NCI-H2196 treated with DMSO at 0.1 percent for 48 hours (cell line): ENCODE measurements around the gene FRG2C.
"Not testable (repeated sequence)": the region's sequence is repeated elsewhere in the genome, so short reads cannot be mapped to it uniquely, and the experiment has no call there.

Experiments used
- DNase-seq: peaks from one replicate; lab custom pipeline; 2025; ENCODE audit not compliant: unreplicated experiment; lab: John Stamatoyannopoulos, UW

The FRG2C gene

DNA sequence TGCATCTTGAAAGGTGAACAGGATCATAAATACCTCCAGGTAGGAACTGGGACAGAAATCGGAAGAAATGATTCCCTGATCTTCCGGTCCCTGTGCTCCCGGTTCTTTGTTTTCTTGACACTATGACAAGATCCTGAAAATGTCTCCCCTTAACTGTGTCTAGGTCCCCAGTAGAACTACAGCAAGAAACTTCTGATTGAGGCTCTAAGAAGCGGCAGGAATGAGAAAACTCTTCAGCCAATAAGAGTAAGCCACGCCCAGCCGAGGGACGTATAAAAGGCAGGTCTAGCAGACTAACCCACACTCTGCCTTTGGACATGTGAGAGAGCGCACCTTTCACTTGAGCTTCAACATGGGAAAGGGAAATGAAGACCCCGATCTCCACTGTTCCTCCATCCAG lies at the start of gene FRG2C:
Gene FRG2C, plus strand, starts transcription at position 301 of the 400 bp plus-strand sequence. Its CDS starts 52 bp downstream, at position 353.
- not testable (repeated sequence) for DNase-seq

DNA sequence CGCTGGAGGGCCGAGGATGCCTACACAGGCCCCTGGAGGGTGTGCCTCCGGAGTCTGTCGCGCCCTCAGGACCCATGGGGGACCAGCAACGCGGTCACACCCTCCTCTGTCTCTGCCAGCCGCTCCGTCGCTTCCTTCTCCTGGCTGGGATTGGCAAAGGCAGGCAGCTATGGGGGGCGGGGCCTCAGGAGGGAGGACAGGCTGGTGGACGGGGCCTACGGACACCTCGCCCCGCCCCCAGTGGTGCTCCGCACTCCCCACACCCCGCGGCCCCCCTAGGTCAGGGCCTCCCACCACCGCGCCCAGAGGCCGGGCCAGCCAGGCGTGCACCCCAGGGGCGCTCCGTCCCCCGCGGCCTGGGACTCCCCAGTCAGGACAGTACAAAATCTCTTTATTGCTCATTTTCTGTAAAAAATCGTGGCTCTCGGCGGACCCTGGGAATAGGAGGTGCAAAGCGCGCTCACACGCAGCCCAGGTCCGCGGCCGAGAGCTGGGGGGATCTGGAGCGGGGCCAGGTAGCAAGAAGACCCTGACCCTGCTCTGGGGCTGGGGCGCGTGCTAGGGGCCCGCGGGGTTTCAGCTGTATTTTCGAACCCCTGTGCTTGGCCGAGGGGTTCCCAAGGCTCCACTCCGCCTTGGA lies 45.3 kb upstream of the FRG2C start:
- not testable (repeated sequence) for DNase-seq

DNA sequence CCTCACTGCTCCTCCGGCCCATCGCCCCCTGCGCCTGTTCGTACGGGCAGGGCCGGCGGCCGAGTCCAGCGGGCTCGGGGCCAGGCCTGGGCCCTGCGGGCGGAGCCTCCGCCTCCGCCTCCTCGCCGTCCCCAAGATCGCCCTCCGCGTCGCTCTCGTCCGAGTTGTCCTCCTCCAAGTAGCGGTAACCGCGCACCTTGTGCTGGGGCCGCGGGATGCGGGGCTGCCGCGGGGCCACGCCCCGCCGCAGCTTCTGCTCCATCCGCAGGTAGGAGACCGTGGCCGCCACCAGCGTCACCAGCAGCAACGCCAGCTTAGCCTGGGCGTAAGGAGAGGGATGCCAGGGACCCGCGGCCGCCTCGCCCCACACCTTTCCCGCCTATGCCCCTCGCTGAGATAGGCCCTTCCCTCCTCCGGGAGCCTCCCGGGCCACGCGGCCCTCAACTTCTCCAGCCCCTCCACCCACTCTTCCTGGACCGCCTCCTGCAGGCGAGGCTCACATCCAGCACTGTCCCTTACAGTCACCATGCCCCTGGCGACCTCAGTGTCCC lies 44.6 kb upstream of the FRG2C start:
- not testable (repeated sequence) for DNase-seq

DNA sequence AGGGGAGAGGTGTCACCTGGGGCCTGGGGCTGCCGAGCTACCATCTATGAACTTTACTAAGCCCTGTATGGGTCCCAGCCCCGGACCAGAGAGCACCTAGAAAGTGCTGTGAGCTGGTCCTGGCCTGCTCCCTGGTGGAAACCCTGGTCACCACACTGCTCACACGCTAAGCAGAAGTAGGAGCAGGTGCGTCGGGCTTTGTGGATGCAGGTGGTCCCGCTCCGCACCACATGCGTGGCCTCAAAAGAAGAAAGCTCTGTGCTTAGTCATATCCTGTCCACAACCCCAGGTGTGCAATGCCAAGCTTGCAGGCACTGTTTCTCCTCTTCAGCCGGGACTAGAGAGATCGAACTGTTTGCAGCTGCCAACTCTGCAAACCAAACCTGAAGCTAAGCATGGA lies 42.4 kb upstream of the FRG2C start:
- not testable (repeated sequence) for DNase-seq

DNA sequence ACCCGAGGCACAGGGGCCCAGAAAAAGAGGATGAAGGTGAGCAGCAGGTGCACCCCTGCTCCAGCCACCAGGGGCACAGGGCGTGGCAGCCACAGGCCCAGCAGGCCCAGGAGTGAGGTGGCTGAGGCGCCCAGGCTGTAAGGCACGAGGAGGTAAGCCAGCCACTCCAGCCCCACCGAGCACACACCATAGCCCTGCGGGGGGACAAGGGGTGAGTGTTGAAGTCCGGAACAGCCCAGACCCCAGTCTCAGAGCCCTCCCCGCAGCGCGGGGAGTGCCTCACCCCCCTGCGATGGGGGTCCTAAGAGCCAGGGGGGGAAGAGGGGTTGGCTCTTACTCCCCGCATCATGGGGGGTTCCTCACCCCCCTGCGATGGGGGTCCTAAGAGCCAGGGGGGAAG lies 40.5 kb upstream of the FRG2C start:
- not testable (repeated sequence) for DNase-seq

DNA sequence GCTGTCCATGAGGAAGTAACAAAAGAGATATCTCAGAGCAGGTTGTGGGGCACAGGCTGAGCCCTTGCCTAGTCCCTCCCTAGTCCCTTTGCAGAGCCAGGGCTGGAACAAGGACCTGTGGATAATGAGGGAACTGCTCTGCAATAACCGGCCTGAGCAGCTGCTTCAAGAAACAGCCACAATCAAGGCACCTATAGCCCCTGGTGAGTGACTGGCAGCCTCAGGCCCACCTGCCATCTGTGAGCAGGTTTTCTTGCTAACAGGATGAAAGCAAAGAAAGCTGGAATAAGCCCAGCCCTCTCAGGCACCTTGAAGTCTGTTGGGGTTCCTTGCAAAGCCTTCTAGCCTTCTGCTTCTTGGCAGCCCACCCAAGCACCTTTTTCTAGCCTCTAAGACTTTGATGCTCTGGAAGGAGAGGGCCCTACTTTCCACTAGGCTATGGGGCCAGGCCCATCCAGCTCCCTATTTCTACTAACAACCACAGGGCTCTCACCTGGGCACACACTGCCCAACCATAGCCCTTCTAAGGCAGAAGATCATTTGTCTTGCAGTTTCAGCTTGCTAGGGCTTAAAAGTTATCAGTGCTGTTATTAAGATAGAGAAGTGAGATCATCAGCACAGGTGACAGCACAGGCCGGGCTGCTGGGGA lies 33.1 kb upstream of the FRG2C start:
- not testable (repeated sequence) for DNase-seq

DNA sequence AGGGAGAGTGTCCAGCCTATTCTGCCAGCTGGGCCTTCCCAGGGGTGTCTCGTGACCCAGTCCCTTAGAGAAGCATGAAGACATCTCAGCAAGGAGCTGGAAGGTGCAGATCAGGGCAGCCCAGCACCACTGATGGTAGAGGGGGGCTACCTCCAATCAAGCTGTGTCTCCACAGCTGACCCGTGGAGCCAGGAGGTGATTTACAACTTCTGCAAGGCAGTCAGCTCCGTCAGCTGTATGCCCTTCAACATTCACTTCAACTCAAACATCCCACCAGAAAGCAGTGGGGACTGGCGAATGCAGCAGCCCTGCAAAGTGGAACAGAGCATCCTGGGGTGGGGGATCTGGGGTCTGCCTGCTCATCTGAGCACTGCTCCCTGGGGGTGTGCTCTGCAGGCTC lies 32.6 kb upstream of the FRG2C start:
- no peak for DNase-seq

DNA sequence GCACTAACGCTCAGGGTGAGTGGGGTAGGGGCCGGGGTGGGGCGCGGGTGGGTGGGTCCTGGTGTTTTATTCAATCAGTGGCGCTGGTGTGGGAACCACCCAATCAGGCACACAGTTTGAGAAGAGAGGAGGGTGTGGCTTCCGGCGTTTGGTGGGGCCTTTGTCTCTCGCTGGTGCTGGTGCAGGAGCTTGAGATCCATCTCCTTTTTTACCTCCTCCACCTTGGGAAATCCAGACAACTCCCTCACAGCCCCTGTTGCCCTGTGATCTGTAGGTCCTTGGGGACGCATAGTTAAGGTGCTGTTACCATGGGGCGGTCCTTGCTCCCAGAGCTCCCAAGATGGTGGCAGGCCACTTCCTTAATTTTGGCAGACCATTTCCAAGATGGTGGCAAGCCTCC lies 25.2 kb upstream of the FRG2C start:
- DNase-seq, result not testable (repeated sequence)

DNA sequence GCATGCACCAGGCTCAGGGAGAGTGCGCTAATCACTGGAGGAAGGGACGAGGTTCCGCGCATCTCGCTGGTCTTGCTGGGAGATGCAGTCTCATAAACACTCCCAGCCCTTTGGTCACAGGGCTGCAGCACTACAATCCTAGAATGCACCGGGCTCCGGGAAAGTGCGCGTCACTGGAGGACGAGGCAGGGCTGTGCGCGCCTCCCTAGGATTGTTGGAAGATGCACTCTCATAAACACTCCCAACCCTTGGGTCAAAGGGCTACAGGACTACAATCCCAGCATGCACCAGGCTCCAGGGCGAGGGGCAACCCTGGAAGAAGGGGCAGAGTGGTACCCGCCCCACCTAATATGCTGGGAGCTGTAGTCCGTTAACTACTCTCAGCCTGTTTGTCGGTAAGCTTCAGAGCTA lies 23.0 kb upstream of the FRG2C start:
- DNase-seq, result not testable (repeated sequence)

DNA sequence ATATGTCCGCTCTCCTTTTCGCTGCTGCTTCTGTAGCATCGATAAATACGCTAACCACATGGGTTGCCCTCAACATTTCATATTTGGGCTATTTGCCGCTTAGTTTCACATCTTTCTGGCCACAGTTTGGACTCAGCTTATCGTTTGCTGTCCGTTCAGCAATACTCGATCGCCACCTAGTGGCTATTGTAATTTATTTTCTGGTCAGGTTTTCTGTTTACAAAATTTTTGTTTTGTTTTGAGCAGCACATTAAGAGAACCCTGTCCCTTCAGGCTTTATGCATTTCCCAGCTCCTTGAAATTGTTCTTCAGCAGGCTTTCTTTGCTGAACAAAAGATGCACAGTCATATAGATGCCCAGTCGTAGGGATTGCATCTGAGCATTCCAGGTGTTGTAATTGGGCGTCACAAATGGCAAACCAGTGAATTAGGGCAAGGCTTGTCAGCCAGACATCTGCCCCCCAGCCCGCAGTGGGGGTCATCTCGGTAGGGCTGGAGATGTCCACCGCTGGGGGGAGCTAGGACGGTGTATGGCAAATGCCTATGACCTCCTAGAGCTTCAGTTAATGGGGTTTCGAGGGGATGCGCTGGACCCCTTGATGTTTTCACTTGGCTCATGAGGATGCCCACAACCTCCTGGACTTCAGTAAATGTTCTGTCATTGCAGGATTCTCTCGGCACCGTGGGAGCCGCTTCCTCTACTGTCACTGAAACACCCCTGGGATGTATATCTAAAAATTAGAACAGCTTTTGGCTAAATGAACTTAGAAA lies 20.9 kb upstream of the FRG2C start:
- DNase-seq, result not testable (repeated sequence)

DNA sequence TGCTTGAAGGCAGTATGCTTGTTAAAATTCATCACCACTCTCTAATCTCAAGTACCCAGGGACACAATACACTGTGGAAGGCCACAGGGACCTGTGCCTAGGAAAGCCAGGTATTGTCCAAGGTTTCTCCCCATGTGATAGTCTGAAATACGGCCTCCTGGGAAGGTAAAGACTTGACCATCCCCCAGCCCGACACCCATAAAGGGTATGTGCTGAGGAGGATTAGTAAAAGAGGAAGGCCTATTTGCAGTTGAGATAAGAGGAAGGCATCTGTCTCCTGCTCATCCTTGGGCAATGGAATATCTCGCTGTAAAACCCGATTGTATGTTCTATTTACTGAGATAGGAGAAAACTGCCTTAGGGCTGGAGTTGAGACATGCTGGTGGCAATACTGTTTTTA lies 18.6 kb upstream of the FRG2C start:
- DNase-seq, result not testable (repeated sequence)

DNA sequence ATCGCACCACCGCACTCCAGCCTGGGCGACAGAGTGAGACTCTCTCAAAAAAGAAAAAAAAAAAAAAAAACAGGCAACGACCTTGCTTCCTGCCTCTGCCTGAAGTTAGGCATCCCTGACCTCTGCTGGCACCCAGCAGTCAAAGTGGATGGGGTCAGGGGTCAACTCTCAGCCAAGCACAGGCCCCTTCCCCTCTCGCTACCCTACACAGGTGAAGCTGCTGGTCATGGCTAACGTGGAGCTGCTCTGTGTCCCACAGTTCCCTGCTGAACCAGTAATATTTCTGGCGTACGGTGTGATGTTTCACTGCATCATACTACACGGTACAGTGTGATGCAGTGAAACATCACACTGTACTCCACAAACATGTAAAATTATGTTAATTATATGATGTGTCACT lies 13.9 kb upstream of the FRG2C start:
- DNase-seq, result no peak

DNA sequence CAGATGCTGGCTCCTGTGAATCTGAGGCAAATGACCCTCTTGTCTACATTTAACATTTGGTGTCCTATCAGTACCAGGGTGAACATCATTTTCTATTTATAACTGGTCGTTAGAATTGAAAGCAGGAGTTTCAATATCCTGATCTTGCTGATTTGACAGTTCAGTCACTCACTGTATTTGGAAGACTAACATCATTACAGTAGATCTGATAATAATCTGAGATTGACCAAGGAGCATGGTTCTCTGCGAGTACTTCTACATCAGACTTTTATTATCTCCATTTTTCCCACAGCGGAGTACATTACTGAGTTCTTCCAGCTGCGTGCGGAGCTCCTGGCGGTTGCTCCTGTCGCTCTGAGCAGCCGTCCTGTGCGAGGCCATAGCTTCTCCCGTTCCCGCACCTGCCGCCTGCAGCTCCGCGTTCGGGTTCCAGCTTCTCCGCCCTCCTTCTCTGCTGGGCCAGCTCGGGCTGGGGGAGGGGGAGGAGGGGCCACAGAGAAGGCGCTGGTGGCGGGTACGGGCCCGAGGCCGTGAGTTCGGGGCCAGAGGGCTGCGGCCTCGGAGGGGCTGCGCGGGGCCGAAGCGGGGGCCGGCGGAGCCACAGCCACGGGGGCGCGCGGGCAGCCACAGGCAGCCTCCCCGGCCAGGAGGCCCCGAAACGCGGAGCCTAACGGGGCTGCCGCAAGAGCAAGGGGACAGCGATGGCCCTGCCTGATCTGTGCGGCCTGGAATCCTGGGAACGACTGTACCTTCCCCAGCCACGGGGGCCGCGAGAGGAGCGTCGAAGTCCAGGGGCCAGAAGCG lies 8.8 kb upstream of the FRG2C start:
- DNase-seq, result not testable (repeated sequence)

DNA sequence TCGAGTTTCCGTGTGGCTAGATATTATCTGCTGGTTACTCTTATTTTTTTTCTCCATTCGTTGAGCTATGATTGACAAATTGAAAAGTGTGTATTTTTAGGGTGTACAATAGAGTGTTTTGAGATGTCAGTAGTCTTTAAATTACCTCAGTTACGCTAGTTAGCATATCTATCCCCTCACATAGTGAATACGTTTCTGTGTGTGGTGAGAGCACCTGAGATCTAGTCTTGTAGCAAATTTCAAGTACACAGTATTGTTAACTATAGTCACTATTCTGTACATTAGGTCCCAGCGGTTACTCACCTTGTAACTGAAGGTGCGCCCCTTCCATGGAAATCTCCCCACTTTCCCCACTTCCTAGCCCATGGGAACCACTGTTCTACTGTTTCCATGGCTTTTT lies 8.2 kb upstream of the FRG2C start:
- DNase-seq, result not testable (repeated sequence)

DNA sequence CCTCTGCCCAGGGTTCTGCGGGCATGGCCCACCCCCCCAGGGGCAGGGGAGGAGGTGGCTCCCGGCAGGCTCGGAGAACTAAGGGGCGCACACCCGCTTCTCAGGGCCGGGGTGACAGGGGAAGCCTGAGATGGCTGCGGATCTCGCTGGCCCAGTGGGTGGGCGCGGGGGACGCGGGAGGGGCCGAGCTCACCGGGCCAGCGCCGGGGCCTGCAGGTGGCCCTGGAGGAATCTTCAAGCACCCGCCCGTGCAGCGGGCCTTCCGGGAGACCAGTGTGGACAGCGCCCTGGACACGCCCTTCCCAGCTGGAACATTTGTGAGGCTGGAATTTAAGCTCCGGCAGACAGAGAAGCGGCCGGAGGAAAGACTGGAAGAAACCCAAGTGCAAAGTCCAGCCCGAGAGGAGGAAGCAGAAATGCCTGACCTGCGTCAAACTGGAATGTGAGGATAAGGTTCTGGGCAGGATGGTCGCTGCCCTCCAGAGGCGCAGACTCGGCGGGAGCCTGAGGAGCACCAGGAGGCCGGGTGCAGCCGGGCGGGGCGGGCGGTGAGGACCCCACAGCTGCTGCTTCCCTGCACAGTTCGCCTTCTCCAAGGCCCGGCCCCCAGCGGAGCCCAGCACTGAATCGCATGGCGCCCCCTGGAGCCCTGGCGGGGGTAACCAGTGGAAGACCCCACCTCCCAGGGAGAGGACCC lies 5.6 kb upstream of the FRG2C start:
- DNase-seq, result not testable (repeated sequence)

DNA sequence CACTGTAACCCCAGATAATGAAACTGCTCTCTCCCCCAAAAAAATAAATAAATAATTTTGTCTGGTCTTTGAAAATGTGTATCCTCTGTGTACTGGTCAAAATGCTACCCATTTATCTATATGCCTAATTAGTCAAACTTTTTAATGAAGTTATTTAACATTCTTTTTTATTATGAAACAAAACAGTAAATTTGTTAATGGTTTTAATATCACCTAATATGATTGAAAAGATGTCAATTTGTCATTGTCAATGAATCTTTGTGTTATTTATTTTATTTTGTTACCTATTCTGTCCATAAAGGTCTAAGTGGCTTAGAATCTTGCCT lies 5.1 kb upstream of the FRG2C start:
- DNase-seq, result not testable (repeated sequence)

DNA sequence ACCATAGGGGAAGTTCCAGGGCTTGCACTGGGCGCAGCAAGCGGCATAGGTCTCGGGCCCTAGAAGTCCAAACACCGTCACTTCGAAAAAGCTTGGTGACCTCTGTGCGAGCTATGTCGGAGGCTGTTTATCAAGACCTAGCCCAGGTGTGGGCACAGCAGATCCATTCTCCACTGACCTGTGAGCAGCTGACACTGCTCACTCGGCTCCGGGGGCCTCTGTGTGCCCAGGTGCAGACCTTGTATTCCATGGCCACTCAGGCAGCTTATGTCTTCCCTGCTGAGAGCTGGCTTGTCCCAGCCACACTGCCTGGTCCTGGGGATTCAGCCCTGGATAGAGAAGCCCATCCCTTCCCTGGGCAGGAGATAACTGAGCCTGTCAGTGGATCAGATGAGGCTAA lies 1.5 kb downstream of the FRG2C start:
- not testable (repeated sequence) for DNase-seq

DNA sequence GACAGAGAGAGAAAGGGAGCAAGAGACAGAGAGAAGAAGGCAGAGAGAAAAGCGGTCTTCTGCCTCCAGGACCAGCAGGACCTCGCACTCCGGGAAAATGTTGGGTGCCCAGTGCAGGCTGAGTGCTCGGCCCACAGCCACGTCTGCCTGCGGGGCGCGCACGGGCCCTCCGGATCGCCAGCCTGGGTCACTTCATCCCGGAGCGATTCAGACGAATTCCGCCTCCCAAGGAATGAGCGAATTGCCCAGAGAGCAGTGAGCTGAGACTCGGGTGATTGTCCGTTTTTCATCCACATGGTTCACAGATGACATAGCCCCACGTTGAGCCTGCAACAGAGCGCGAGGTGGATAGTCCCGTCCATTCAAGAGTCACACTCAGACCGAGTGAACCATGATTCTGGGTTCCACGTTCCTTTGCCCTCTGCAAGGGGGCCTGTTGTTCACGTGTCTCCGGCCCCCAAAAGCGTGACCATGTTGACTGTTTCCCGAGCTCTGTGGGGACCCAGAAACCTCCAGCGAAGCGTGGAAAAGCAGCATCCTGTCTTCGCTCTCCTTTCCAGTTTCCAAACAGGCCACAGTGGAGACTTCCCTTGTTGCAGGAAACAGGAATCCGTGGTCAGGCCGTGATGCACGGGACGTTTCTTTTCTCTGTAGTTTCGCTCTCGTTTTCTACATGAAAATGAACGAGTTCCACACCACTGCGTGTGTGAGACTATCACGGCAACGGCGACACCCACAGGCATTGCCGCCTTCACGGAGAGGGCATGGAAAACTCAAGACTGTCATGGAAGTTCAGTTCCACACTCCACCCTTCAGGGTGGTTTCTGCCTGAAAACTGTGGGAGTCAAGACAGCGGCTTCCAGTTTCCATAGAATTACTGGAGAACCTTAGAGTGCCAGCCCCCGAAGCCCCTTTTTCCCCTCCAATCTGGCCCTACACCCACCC lies 3.9 kb downstream of the FRG2C start:
- DNase-seq, result not testable (repeated sequence)

DNA sequence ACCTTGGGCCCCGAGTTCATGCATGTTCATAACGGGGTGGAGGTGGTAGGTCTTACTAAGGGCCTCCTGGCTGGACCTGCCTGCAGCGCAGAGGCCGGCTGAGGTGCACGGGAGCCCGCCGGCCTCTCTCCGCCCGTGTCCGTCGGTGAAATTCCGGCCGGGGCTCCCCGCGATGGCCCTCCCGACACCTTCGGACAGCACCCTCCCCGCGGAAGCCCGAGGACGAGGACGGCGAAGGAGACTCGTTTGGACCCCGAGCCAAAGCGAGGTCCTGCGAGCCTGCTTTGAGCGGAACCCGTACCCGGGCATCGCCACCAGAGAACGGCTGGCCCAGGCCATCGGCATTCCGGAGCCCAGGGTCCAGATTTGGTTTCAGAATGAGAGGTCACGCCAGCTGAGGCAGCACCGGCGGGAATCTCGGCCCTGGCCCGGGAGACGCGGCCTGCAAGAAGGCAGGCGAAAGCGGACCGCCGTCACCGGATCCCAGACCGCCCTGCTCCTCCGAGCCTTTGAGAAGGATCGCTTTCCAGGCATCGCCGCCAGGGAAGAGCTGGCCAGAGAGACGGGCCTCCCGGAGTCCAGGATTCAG lies 4.7 kb downstream of the FRG2C start:
- not testable (repeated sequence) for DNase-seq
